ENCODE data around the gene CEND1. TPM values are rescaled to one million over a fixed set of nuclear protein-coding genes. Genes with fewer than 3 reads are reported as not detected.

The CEND1 gene
- total and polyA plus RNA-seq, 2 of the 13 experiments (the other 11 are each of a cell fraction or from before 2014, with no cell fraction given) = not detected

DNA sequence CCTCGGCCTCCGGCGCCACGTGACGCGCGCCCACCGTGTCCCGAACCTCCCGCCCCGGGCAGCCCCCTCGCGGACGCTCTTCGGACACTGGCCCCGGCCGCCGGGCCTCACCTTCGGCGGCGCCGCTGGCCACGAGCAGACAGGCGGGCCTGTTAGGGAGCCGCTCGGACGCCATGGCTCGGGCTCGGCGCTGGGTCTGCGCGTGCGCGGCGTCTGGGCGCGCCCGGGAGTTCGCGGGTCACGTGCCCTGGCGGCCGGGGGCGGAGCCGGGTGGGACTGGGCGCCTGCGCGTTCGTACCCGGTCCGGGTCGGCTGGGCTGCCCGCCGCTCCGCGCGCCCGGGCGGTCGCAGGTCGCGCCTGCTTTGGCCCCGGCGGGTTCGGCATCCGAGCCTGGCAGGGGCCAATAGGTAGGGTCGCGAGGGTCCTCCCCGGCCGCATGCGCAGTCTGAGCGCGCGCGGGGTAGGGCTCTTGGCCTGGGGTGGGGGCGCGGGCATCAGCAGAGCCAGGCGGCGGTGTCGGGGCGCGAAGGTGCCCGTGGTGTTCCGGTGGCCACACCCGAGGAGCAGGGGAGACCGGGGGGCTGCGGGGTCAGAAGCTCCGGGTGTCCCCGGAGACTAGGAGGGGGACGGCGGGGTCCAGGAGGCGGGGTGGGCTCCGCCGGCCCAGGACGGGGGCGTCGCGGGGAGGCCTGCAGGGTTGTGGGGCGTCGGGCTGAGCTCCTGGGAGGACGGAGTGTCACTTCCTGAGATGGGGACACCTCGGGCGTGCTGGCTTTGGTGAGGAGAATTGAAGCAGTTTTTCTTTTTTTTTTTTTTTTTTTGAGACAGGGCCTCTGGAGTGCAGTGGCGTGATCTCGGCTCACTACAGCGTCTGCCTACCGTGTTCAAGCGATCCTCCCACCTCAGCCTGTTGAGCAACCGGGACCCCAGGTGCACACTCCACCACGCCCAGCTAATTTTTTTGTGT lies 12.3 kb downstream of the CEND1 start, which contains the start of gene GATD1 (continued):
- TF ChIP-seq, protein P1, sequence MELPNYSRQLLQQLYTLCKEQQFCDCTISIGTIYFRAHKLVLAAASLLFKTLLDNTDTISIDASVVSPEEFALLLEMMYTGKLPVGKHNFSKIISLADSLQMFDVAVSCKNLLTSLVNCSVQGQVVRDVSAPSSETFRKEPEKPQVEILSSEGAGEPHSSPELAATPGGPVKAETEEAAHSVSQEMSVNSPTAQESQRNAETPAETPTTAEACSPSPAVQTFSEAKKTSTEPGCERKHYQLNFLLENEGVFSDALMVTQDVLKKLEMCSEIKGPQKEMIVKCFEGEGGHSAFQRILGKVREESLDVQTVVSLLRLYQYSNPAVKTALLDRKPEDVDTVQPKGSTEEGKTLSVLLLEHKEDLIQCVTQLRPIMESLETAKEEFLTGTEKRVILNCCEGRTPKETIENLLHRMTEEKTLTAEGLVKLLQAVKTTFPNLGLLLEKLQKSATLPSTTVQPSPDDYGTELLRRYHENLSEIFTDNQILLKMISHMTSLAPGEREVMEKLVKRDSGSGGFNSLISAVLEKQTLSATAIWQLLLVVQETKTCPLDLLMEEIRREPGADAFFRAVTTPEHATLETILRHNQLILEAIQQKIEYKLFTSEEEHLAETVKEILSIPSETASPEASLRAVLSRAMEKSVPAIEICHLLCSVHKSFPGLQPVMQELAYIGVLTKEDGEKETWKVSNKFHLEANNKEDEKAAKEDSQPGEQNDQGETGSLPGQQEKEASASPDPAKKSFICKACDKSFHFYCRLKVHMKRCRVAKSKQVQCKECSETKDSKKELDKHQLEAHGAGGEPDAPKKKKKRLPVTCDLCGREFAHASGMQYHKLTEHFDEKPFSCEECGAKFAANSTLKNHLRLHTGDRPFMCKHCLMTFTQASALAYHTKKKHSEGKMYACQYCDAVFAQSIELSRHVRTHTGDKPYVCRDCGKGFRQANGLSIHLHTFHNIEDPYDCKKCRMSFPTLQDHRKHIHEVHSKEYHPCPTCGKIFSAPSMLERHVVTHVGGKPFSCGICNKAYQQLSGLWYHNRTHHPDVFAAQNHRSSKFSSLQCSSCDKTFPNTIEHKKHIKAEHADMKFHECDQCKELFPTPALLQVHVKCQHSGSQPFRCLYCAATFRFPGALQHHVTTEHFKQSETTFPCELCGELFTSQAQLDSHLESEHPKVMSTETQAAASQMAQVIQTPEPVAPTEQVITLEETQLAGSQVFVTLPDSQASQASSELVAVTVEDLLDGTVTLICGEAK (IDR thresholded peaks at IDR 0.05) = no peak
- TF ChIP-seq, protein P1 (CRISPR knock-in tag; IDR thresholded peaks at IDR 0.05) = 0 out of 2 replicates have a peak, but pooled peaks have one; percentile 43
- TF ChIP-seq, protein P2, sequence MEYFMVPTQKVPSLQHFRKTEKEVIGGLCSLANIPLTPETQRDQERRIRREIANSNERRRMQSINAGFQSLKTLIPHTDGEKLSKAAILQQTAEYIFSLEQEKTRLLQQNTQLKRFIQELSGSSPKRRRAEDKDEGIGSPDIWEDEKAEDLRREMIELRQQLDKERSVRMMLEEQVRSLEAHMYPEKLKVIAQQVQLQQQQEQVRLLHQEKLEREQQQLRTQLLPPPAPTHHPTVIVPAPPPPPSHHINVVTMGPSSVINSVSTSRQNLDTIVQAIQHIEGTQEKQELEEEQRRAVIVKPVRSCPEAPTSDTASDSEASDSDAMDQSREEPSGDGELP (IDR thresholded peaks at IDR 0.05; ENCODE audit: borderline replicate concordance, low read depth) = no peak
- no peak for TF ChIP-seq ZNF501 (CRISPR knock-in tag; IDR thresholded peaks at IDR 0.05)
- TF ChIP-seq FOXJ3 (CRISPR knock-in tag; IDR thresholded peaks at IDR 0.05; ENCODE audit: borderline replicate concordance) = no peak
- no peak for TF ChIP-seq MED8 (CRISPR knock-in tag; IDR thresholded peaks at IDR 0.05; ENCODE audit: insufficient replicate concordance)
- TF ChIP-seq, protein P3, sequence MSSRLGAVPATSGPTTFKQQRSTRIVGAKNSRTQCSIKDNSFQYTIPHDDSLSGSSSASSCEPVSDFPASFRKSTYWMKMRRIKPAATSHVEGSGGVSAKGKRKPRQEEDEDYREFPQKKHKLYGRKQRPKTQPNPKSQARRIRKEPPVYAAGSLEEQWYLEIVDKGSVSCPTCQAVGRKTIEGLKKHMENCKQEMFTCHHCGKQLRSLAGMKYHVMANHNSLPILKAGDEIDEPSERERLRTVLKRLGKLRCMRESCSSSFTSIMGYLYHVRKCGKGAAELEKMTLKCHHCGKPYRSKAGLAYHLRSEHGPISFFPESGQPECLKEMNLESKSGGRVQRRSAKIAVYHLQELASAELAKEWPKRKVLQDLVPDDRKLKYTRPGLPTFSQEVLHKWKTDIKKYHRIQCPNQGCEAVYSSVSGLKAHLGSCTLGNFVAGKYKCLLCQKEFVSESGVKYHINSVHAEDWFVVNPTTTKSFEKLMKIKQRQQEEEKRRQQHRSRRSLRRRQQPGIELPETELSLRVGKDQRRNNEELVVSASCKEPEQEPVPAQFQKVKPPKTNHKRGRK (CRISPR knock-in tag; IDR thresholded peaks at IDR 0.05) = no peak
- no peak for TF ChIP-seq ZNF44 (CRISPR knock-in tag; IDR thresholded peaks at IDR 0.05)
- no peak for TF ChIP-seq NBN (conservative IDR thresholded peaks at IDR 0.05)
- TF ChIP-seq AHR (CRISPR knock-in tag; IDR thresholded peaks at IDR 0.05) = no peak
- TF ChIP-seq ZNF746 (CRISPR knock-in tag; IDR thresholded peaks at IDR 0.05) = no peak
- no peak for TF ChIP-seq ARNT (IDR thresholded peaks at IDR 0.05)
- 0 out of 2 replicates have a peak, but pooled peaks have one; percentile 61 for TF ChIP-seq ZNF160 (CRISPR knock-in tag; IDR thresholded peaks at IDR 0.05)
- no peak for TF ChIP-seq FOSL1 (CRISPR knock-in tag; IDR thresholded peaks at IDR 0.05; ENCODE audit: borderline replicate concordance)
- TF ChIP-seq ZSCAN22 (CRISPR knock-in tag; IDR thresholded peaks at IDR 0.05) = no peak

Measured in HepG2 (cell line).